OCI-LY1 (cell line): Measurements from ENCODE around the gene SLC7A6OS.

ENCODE experiments used
- H2AFZ ChIP-seq: fragments of 200-600 bp; sonication (generic), shearing (Covaris generic); 2 replicates; pipeline ENCODE4 v1.6.0; 2014; ENCODE audit warnings: antibody characterized with exemption, mild to moderate bottlenecking, low read length
- H3F3A ChIP-seq: fragments of 200-600 bp; sonication (generic), shearing (Covaris generic); 2 replicates; pipeline ENCODE4 v1.6.0; 2014; ENCODE audit warnings: mild to moderate bottlenecking, antibody characterized with exemption, low read length, moderate library complexity; ENCODE audit not compliant: insufficient read depth
- H3K27ac ChIP-seq: fragments of 200-600 bp; sonication (generic); 2 replicates; pipeline ENCODE4 v1.5.1; 2014; ENCODE audit warnings: low read length, mixed run types, mild to moderate bottlenecking, low read depth; ENCODE audit not compliant: poor library complexity, severe bottlenecking
- H3K27me3 ChIP-seq: fragments of 200-600 bp; sonication (generic); 2 replicates; pipeline ENCODE4 v1.6.0; 2014; ENCODE audit warnings: antibody characterized with exemption, mild to moderate bottlenecking, low read length, moderate library complexity; ENCODE audit not compliant: insufficient read depth
- H3K36me3 ChIP-seq: fragments of 200-600 bp; sonication (generic); 2 replicates; pipeline ENCODE4 v1.6.1; 2014; ENCODE audit warnings: mild to moderate bottlenecking, antibody characterized with exemption, low read length, moderate library complexity, mixed read lengths; ENCODE audit not compliant: insufficient read depth
- H3K4me1 ChIP-seq: fragments of 200-600 bp; sonication (generic); 2 replicates; pipeline ENCODE4 v1.5.1; 2014; ENCODE audit warnings: mild to moderate bottlenecking, low read length, moderate library complexity; ENCODE audit not compliant: insufficient read depth, severe bottlenecking
- H3K4me2 ChIP-seq: fragments of 200-600 bp; sonication (generic), shearing (Covaris generic); 2 replicates; pipeline ENCODE4 v1.6.1; 2014; ENCODE audit warnings: low read length
- H3K4me3 ChIP-seq: fragments of 200-600 bp; sonication (generic); 2 replicates; pipeline ENCODE4 v1.5.1; 2014; ENCODE audit warnings: low read length, low read depth, mild to moderate bottlenecking, mixed read lengths; ENCODE audit not compliant: poor library complexity, severe bottlenecking
- H3K79me2 ChIP-seq: fragments of 200-600 bp; shearing (Covaris generic); 2 replicates; pipeline ENCODE4 v1.6.1; 2016; ENCODE audit warnings: mixed run types, low read length, mixed read lengths; ENCODE audit not compliant: insufficient read depth
- H3K9ac ChIP-seq: fragments of 200-600 bp; sonication (generic), shearing (Covaris generic); 2 replicates; pipeline ENCODE4 v1.6.1; 2014; ENCODE audit warnings: mild to moderate bottlenecking, low read length, mixed read lengths
- H3K9me2 ChIP-seq: fragments of 200-600 bp; sonication (generic), shearing (Covaris generic); 2 replicates; pipeline ENCODE4 v1.6.1; 2014; ENCODE audit warnings: low read depth, mild to moderate bottlenecking, low read length, mixed read lengths
- H3K9me3 ChIP-seq: fragments of 200-600 bp; shearing (Covaris generic); 2 replicates; pipeline ENCODE4 v1.6.1; 2014; ENCODE audit warnings: low read length, mixed read lengths
- H4K20me1 ChIP-seq: fragments of 200-600 bp; sonication (generic), shearing (Covaris generic); 2 replicates; pipeline ENCODE4 v1.6.0; 2016; ENCODE audit warnings: mild to moderate bottlenecking, low read length; ENCODE audit not compliant: insufficient read depth
- CTCF ChIP-seq: fragments of 200-600 bp; sonication (generic), shearing (Covaris generic); IDR thresholded peaks from 2 replicates; pipeline ENCODE4 v1.5.1; 2017; ENCODE audit warnings: mild to moderate bottlenecking, antibody characterized with exemption, low read length, moderate library complexity, mixed read lengths
- EZH2 ChIP-seq: fragments of 200-600 bp; sonication (generic), shearing (Covaris generic); IDR thresholded peaks from 2 replicates; pipeline ENCODE4 v1.8.0; 2017; ENCODE audit warnings: borderline replicate concordance, mixed run types, mild to moderate bottlenecking, antibody characterized with exemption, low read length, moderate library complexity, mixed read lengths

Gene SLC7A6OS

DNA sequence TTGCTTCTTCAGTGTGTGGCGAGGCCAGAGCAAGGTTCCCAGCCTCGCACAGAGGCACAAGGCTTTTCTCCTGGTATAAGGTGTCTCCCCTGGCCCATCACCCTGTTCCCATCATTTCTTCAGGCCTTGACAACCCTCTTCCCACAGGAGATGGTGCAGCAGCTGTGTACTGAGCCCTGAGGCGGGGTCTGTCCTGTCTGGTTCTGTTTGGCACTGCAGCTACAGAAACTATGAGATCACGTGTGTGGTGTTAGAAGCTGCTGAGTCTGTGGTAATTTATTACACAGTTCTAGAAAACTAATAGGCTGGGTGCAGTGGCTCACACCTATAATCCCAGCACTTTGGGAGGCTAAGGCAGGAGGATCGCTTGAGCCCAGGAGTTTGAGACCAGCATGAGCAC, 58.4 kb downstream of the SLC7A6OS start:
- Histone ChIP-seq H2AFZ (no peak overlapping the region), H3K27me3 (no peaks in the 10 kb centered on the region), H3K9me3 (no peaks in the 10 kb centered on the region), H4K20me1 (no peaks in the 10 kb centered on the region), H3K4me3 (no peak overlapping the region), H3K4me1 (peaks cover 47% of the 10 kb centered on the region), H3K9me2 (no peaks in the 10 kb centered on the region), H3K27ac (peak overlapping the region; percentile 98), H3K4me2 (peak overlapping the region; percentile 28; the same call in 1 of the 2 replicates), H3K79me2 (no peaks in the 10 kb centered on the region), H3K36me3 (peaks cover 53% of the 10 kb centered on the region), H3F3A (no peaks in the 10 kb centered on the region; the same call in 1 of the 2 replicates), H3K9ac (peak overlapping the region; percentile 44; the same call in 1 of the 2 replicates)
- TF ChIP-seq CTCF (no peak), EZH2 (no peak)

DNA sequence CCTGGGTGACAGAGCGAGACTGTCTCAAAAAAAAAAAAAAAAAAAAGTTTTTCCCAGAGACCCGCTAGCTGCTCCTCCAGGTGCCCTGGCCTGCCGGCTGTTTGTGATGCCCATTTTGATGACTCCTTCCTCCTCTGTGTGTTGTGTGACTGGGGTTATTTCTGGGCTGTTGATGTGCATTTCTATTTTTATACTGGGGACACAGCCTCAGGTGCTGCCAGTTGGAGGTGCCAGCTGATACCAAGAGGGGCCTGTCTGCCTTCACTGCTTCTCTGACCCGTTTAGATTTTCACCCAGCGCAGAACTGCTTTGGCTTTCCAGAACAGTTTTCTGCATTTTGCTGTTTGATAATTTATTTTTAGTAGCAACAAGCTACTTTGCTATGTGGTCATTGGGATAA, 58.9 kb downstream of the SLC7A6OS start:
- Histone ChIP-seq H3K4me1 (peaks cover 47% of the 10 kb centered on the region), H3K36me3 (peaks cover 52% of the 10 kb centered on the region), H3K27ac (peak overlapping the region; percentile 98), H2AFZ (no peak overlapping the region), H3K9me2 (no peaks in the 10 kb centered on the region), H3K79me2 (no peaks in the 10 kb centered on the region), H4K20me1 (no peaks in the 10 kb centered on the region), H3K4me2 (peak overlapping the region; percentile 28; the same call in 1 of the 2 replicates), H3F3A (no peaks in the 10 kb centered on the region; the same call in 1 of the 2 replicates), H3K27me3 (no peaks in the 10 kb centered on the region), H3K9ac (peak overlapping the region; percentile 44; the same call in 1 of the 2 replicates), H3K4me3 (no peak overlapping the region), H3K9me3 (no peaks in the 10 kb centered on the region)
- TF ChIP-seq EZH2 = no peak
- TF ChIP-seq CTCF = no peak

- TF ChIP-seq EZH2 = no peak
- no peak for TF ChIP-seq CTCF
- Histone ChIP-seq H3K9ac (peak overlapping the region; percentile 35; the same call in 1 of the 2 replicates), H3K27me3 (no peaks in the 10 kb centered on the region), H3K79me2 (no peaks in the 10 kb centered on the region), H3K9me3 (no peaks in the 10 kb centered on the region), H3K36me3 (peaks cover 43% of the 10 kb centered on the region), H3F3A (no peaks in the 10 kb centered on the region; the same call in 1 of the 2 replicates), H3K27ac (peak overlapping the region; percentile 98), H3K4me3 (peak overlapping the region; percentile 26), H3K9me2 (no peaks in the 10 kb centered on the region), H2AFZ (no peak overlapping the region), H3K4me2 (peak overlapping the region; percentile 28; the same call in 1 of the 2 replicates), H4K20me1 (no peaks in the 10 kb centered on the region), H3K4me1 (peaks cover 54% of the 10 kb centered on the region)
Measured at GRCh38 chr16:68250951-68251350, 59.8 kb downstream of the SLC7A6OS start.
